Liver (tissue), 9 donors: Measurements from ENCODE around the gene MAN1C1. TPM values are rescaled to one million over a fixed set of nuclear protein-coding genes. Genes with fewer than 3 reads are reported as not detected.

ENCODE experiments used
- DNase-seq: peaks from one replicate; pipeline ENCODE4 v3.0.0-alpha.2; 2017; ENCODE audit warnings: low spot score
- H3K27ac ChIP-seq, 2 donors: one replicate each; pipeline ENCODE4 v1.7.0; 2013; ENCODE audit warnings: inconsistent platforms in 2 of 2, low read length in 2 of 2, control low read depth in 1 of 2, low read depth in 1 of 2, mild to moderate bottlenecking in 1 of 2
- H3K27me3 ChIP-seq, 4 donors: one replicate each; pipeline versions ENCODE4 v1.6.1 to v1.7.0; 2013; ENCODE audit warnings: low read length in 3 of 4, inconsistent platforms in 1 of 4, mild to moderate bottlenecking in 1 of 4, moderate library complexity in 1 of 4; ENCODE audit not compliant: control insufficient read depth in 4 of 4, insufficient read depth in 4 of 4
- H3K36me3 ChIP-seq, 4 donors: one replicate each; pipeline versions ENCODE4 v1.6.1 to v1.7.0; 2013; ENCODE audit warnings: low read length in 3 of 4, mild to moderate bottlenecking in 3 of 4, low read depth in 1 of 4, moderate library complexity in 1 of 4; ENCODE audit not compliant: control insufficient read depth in 4 of 4, insufficient read depth in 3 of 4
- H3K4me1 ChIP-seq, 4 donors: one replicate each; pipeline versions ENCODE4 v1.6.1 to v1.7.0; 2013; ENCODE audit warnings: low read length in 3 of 4, mild to moderate bottlenecking in 3 of 4, moderate library complexity in 1 of 4; ENCODE audit not compliant: control insufficient read depth in 4 of 4, insufficient read depth in 4 of 4
- H3K4me3 ChIP-seq, 3 donors: one replicate each; pipeline versions ENCODE4 v1.6.1 to v1.7.0; 2013; ENCODE audit warnings: low read length in 3 of 3, control low read depth in 1 of 3, low read depth in 1 of 3, mild to moderate bottlenecking in 1 of 3
- H3K9ac ChIP-seq, 2 donors: one replicate each; pipeline ENCODE4 v1.7.0; 2013; ENCODE audit warnings: low read length in 2 of 2, mild to moderate bottlenecking in 2 of 2, moderate library complexity in 2 of 2, control low read depth in 1 of 2, low read depth in 1 of 2
- H3K9me3 ChIP-seq, 4 donors: one replicate each; pipeline versions ENCODE4 v1.6.1 to v1.7.0; 2013; ENCODE audit warnings: low read length in 3 of 4; ENCODE audit not compliant: control insufficient read depth in 4 of 4
- EGR1 ChIP-seq, 2 donors: IDR thresholded peaks; 2 replicates each; pipeline ENCODE4 v1.6.1; 2016 to 2018; ENCODE audit warnings: antibody characterized with exemption in 2 of 2, low read depth in 2 of 2
- FOXA1 ChIP-seq: IDR thresholded peaks from 2 replicates; pipeline ENCODE4 v1.6.1; 2016; ENCODE audit warnings: antibody characterized with exemption
- GABPA ChIP-seq, 2 donors: IDR thresholded peaks in 1 of 2; conservative IDR thresholded peaks in 1 of 2; 2 replicates each; pipeline ENCODE4 v1.6.1; 2016; ENCODE audit warnings: antibody characterized with exemption in 2 of 2, mild to moderate bottlenecking in 1 of 2, moderate library complexity in 1 of 2
- HNF4A ChIP-seq, 2 donors: conservative IDR thresholded peaks; 2 replicates each; pipeline ENCODE4 v1.6.1; 2016; ENCODE audit warnings: antibody characterized with exemption in 2 of 2, mild to moderate bottlenecking in 2 of 2
- HNF4G ChIP-seq: IDR thresholded peaks from 2 replicates; pipeline ENCODE4 v1.6.1; 2016; ENCODE audit warnings: antibody characterized with exemption
- JUND ChIP-seq, 2 donors: IDR thresholded peaks; 2 replicates each; pipeline ENCODE4 v1.6.1; 2016; ENCODE audit warnings: antibody characterized with exemption in 2 of 2
- MAX ChIP-seq: IDR thresholded peaks from 2 replicates; pipeline ENCODE4 v1.6.1; 2016; ENCODE audit warnings: antibody characterized with exemption
- NR2F2 ChIP-seq: IDR thresholded peaks from 2 replicates; pipeline ENCODE4 v1.6.1; 2016; ENCODE audit warnings: antibody characterized with exemption
- REST ChIP-seq: IDR thresholded peaks from 2 replicates; pipeline ENCODE4 v1.6.1; 2016; ENCODE audit warnings: antibody characterized with exemption, mild to moderate bottlenecking
- TAF1 ChIP-seq: conservative IDR thresholded peaks from 2 replicates; pipeline ENCODE4 v1.6.1; 2016; ENCODE audit warnings: antibody characterized with exemption, mild to moderate bottlenecking
- YY1 ChIP-seq: IDR thresholded peaks from 2 replicates; pipeline ENCODE4 v1.6.1; 2016; ENCODE audit warnings: antibody characterized with exemption, mild to moderate bottlenecking
- ZBTB33 ChIP-seq: IDR thresholded peaks from 2 replicates; pipeline ENCODE4 v1.6.1; 2016; ENCODE audit warnings: antibody characterized with exemption
- WGBS: extraction: QIAGEN DNeasy Blood & Tissue Kit; methylation state at CpG from one replicate; pipeline ENCODE4 v1.1.7; 2013; 5-methylcytosine and 5-hydroxymethylcytosine counted together
- polyA plus RNA-seq, 2 donors: library from polyadenylated mRNA; stranded (reverse) in 1 of 2; unstranded in 1 of 2; fragments of 200-250 nt in 1 of 2; fragments of >200 nt in 1 of 2; fragmentation: Nextera tagmentation in 1 of 2; extraction: Ambion mirVana in 1 of 2; gene quantifications; one replicate each; pipeline versions ENCODE4 v1.2.1 to v1.2.3, GENCODE V29; 2013 to 2015
- total RNA-seq, 2 donors: library from RNA; depleted of rRNA; stranded (reverse); fragments of >200 nt; gene quantifications; one replicate each; pipeline ENCODE4 v1.2.3, GENCODE V29; 2014
- donor health status: healthy.
- donor health status: healthy.
- donor health status: healthy.
- donor health status: healthy.
- donor health status: healthy.

The MAN1C1 gene
- total and polyA plus RNA-seq, 4 donors: 6.3 to 16.0 (median 8.1) TPM

GRCh38 chr1:25729045-25729444 is 112.5 kb downstream of the MAN1C1 start:
- H3K4me3 ChIP-seq: no peak overlapping the region
- TF ChIP-seq YY1 (no peak), TAF1 (no peak), JUND (IDR thresholded peaks at IDR 0.05) (no peak), HNF4A (conservative IDR thresholded peaks at IDR 0.05) (no peak), NR2F2 (no peak)
- peaks cover 0 to 12% (median 5%) of the 10 kb centered on the region in 4 donors for H3K4me1 ChIP-seq
- H3K27me3 ChIP-seq: no peaks in the 10 kb centered on the region
- WGBS: 94% methylated on average over 4 of the region's 4 CpGs
- no peaks in the 10 kb centered on the region for H3K36me3 ChIP-seq
- DNase-seq: no peak
- H3K27ac ChIP-seq: no peak overlapping the region
- no peaks in the 10 kb centered on the region for H3K9me3 ChIP-seq
- no peak overlapping the region for H3K9ac ChIP-seq

GRCh38 chr1:25729790-25730644 is 113.4 kb downstream of the MAN1C1 start:
- WGBS: 80% methylated on average over 12 of the region's 12 CpGs
- H3K9ac ChIP-seq: no peak overlapping the region
- H3K27ac ChIP-seq: no peak overlapping the region
- H3K9me3 ChIP-seq: no peaks in the 10 kb centered on the region
- H3K36me3 ChIP-seq: no peaks in the 10 kb centered on the region
- H3K4me3 ChIP-seq: no peak overlapping the region
- DNase-seq: no peak
- TF ChIP-seq NR2F2 (peak; percentile 78), FOXA1 (no peak)
- H3K4me1 ChIP-seq: peaks cover 0 to 12% (median 5%) of the 10 kb centered on the region in 4 donors
- H3K27me3 ChIP-seq: no peaks in the 10 kb centered on the region

- Histone ChIP-seq H3K9me3 (no peaks in the 10 kb centered on the region), H3K4me1 (peaks cover 0 to 12% (median 5%) of the 10 kb centered on the region in 4 donors), H3K9ac (no peak overlapping the region), H3K27ac (no peak overlapping the region), H3K27me3 (no peaks in the 10 kb centered on the region), H3K4me3 (no peak overlapping the region), H3K36me3 (no peaks in the 10 kb centered on the region)
- 86% methylated on average over 5 of the region's 5 CpGs for WGBS
- DNase-seq: no peak
- TF ChIP-seq HNF4A (conservative IDR thresholded peaks at IDR 0.05) (no peak), EGR1 (IDR thresholded peaks at IDR 0.05; ENCODE audit: low read depth in 2 of 2) (no peak), NR2F2 (no peak), HNF4G (no peak), MAX (no peak)
Measured at GRCh38 chr1:25731148-25731547, 114.6 kb downstream of the MAN1C1 start.

GRCh38 chr1:25731626-25732370 is 115.2 kb downstream of the MAN1C1 start:
- Histone ChIP-seq H3K36me3 (no peaks in the 10 kb centered on the region), H3K9ac (no peak overlapping the region), H3K27ac (no peak overlapping the region), H3K4me3 (no peak overlapping the region), H3K4me1 (peaks cover 0 to 12% (median 5%) of the 10 kb centered on the region in 4 donors), H3K9me3 (no peaks in the 10 kb centered on the region), H3K27me3 (no peaks in the 10 kb centered on the region)
- DNase-seq: no peak
- WGBS: 94% methylated on average over 4 of the region's 4 CpGs
- TF ChIP-seq YY1 (no peak), FOXA1 (no peak), ZBTB33 (no peak), REST (no peak), GABPA (IDR thresholded peaks at IDR 0.05 in 1 of 2, conservative IDR thresholded peaks at IDR 0.05 in 1 of 2) (no peak)
